Measurements from ENCODE around the gene BTBD2. TPM values are rescaled to one million over a fixed set of nuclear protein-coding genes. Genes with fewer than 3 reads are reported as not detected.

The BTBD2 gene
- total RNA-seq, 5 donors from 2014 or later (not counting 1 experiment from before 2014, with no cell fraction given): 52.2 to 79.8 (median 73.6) TPM

- H3K27me3 Mint-ChIP-seq: no peaks in the 10 kb centered on the region
- peak overlapping the region; percentile 61 to 72 for H3K27ac Mint-ChIP-seq
- H3K36me3 ChIP-seq (ENCODE audit: control insufficient read depth in 2 of 2, extremely low read depth in 1 of 2, insufficient read depth in 1 of 2, low read length in 1 of 2): peaks cover 7 to 32% of the 10 kb centered on the region in 2 donors
- CTCF ChIA-PET: no interaction called here
- H3K4me1 ChIP-seq (ENCODE audit: control insufficient read depth in 1 of 2, extremely low read depth in 1 of 2, insufficient read depth in 2 of 2, low read length in 2 of 2): peaks cover 8 to 32% of the 10 kb centered on the region in 2 experiments
- H3K9me3 Mint-ChIP-seq: no peaks in the 10 kb centered on the region
- H3K4me1 Mint-ChIP-seq: peaks cover 14 to 23% (median 22%) of the 10 kb centered on the region in 3 donors
- H3K4me3 ChIP-seq (ENCODE audit: control insufficient read depth in 1 of 2, extremely low read depth in 1 of 2, low read length in 1 of 2): peak overlapping the region in 1 of 2 donors; percentile 46
- ATAC-seq (replicated peaks in 1 of 4) (peak; percentile 56 to 68 (median 65)), DNase-seq (peak; percentile 12 to 66 (median 43))
- H3K36me3 Mint-ChIP-seq: peaks cover 7% of the 10 kb centered on the region
- POLR2A ChIA-PET: interaction anchor here in 1 of 2 donors (0.5 kb wide), 1 partner anchor 50 kb away, joined by 3 read pairs; no protein-coding TSS in a partner anchor
- WGBS (ENCODE audit: insufficient coverage): 36% methylated on average over 23 of the region's 26 CpGs
- no peaks in the 10 kb centered on the region for H3K9me3 ChIP-seq
- H3K27me3 ChIP-seq (replicated peaks in 1 of 2; ENCODE audit: control insufficient read depth in 2 of 2, extremely low read depth in 1 of 2, insufficient read depth in 2 of 2, low read length in 1 of 2): no peaks in the 10 kb centered on the region
- H3K4me3 Mint-ChIP-seq: peak overlapping the region; percentile 23 to 81 (median 41)
- H3K27ac ChIP-seq (ENCODE audit: low read length): peak overlapping the region; percentile 39
Observed at GRCh38 chr19:1967087-1967608, 48.4 kb downstream of the BTBD2 start.

DNA sequence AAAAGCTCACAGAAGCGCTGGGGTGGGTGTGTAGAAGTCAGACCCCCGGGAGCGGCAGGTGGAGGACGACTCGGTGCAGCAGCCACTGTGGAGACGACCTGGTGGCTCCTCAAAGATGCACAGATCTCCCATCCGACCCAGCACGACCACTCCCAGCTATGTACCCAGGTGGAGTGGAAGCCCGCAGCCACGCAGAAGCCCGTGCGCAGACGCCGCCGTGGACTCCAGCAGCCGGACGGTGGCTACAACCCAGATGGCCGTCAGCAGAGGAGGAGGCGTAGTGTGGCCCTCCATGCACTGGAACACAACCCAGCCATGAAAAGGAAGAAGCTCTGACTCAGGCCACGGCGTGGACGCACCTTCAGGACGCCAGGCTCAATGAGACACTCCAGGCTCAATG, 52.8 kb downstream of the BTBD2 start:
- ATAC-seq (replicated peaks in 1 of 4): no peak
- H3K4me1 ChIP-seq (ENCODE audit: control insufficient read depth in 1 of 2, extremely low read depth in 1 of 2, insufficient read depth in 2 of 2, low read length in 2 of 2): peaks cover 8 to 24% of the 10 kb centered on the region in 2 experiments
- CTCF ChIA-PET: no interaction called here
- no peak overlapping the region for H3K27ac ChIP-seq (ENCODE audit: low read length)
- no peak for DNase-seq
- Mint-ChIP-seq H3K4me3 (no peak overlapping the region), H3K9me3 (no peaks in the 10 kb centered on the region), H3K4me1 (peaks cover 20 to 28% (median 28%) of the 10 kb centered on the region in 3 donors), H3K36me3 (peaks cover 4% of the 10 kb centered on the region), H3K27me3 (no peaks in the 10 kb centered on the region), H3K27ac (no peak overlapping the region)
- no peaks in the 10 kb centered on the region for H3K9me3 ChIP-seq
- no peaks in the 10 kb centered on the region for H3K27me3 ChIP-seq (replicated peaks in 1 of 2; ENCODE audit: control insufficient read depth in 2 of 2, extremely low read depth in 1 of 2, insufficient read depth in 2 of 2, low read length in 1 of 2)
- H3K4me3 ChIP-seq (ENCODE audit: control insufficient read depth in 1 of 2, extremely low read depth in 1 of 2, low read length in 1 of 2): no peak overlapping the region
- POLR2A ChIA-PET: interaction anchor here in 1 of 2 donors (0.7 kb wide), 1 partner anchor 659 kb away, joined by 3 read pairs; no protein-coding TSS in a partner anchor
- WGBS (ENCODE audit: insufficient coverage): 99% methylated on average over 17 of the region's 23 CpGs
- H3K36me3 ChIP-seq (ENCODE audit: control insufficient read depth in 2 of 2, extremely low read depth in 1 of 2, insufficient read depth in 1 of 2, low read length in 1 of 2): peaks cover 0 to 11% of the 10 kb centered on the region in 2 donors

- ChIA-PET CTCF (no interaction called here), POLR2A (interaction anchor here in 1 of 2 donors (0.8 kb wide), 1 partner anchor 105 kb away, joined by 4 read pairs; no protein-coding TSS in a partner anchor)
- peak in 1 of 4 experiments; percentile 3 for ATAC-seq (replicated peaks in 1 of 4)
Observed at GRCh38 chr19:1961000-1961883, 54.3 kb downstream of the BTBD2 start.

GRCh38 chr19:1959928-1960589, 55.5 kb downstream of the BTBD2 start:
- WGBS (ENCODE audit: insufficient coverage): 95% methylated on average over 13 of the region's 32 CpGs
- Histone ChIP-seq H3K4me1 (ENCODE audit: control insufficient read depth in 1 of 2, extremely low read depth in 1 of 2, insufficient read depth in 2 of 2, low read length in 2 of 2) (peaks cover 0 to 28% of the 10 kb centered on the region in 2 experiments), H3K27ac (ENCODE audit: low read length) (no peak overlapping the region), H3K27me3 (replicated peaks in 1 of 2; ENCODE audit: control insufficient read depth in 2 of 2, extremely low read depth in 1 of 2, insufficient read depth in 2 of 2, low read length in 1 of 2) (no peaks in the 10 kb centered on the region), H3K36me3 (ENCODE audit: control insufficient read depth in 2 of 2, extremely low read depth in 1 of 2, insufficient read depth in 1 of 2, low read length in 1 of 2) (peaks cover 3 to 17% of the 10 kb centered on the region in 2 donors), H3K4me3 (ENCODE audit: control insufficient read depth in 1 of 2, extremely low read depth in 1 of 2, low read length in 1 of 2) (no peak overlapping the region), H3K9me3 (no peaks in the 10 kb centered on the region)
- Mint-ChIP-seq H3K4me1 (peaks cover 13 to 22% (median 22%) of the 10 kb centered on the region in 3 donors), H3K9me3 (no peaks in the 10 kb centered on the region), H3K27me3 (no peaks in the 10 kb centered on the region), H3K27ac (peak overlapping the region in 1 of 2 donors; percentile 23), H3K36me3 (peaks cover 4% of the 10 kb centered on the region), H3K4me3 (no peak overlapping the region)
- ChIA-PET POLR2A (no interaction called here), CTCF (no interaction called here)
- DNase-seq: no peak
- ATAC-seq (replicated peaks in 1 of 4): no peak

More at GRCh38 chr19:1961000-1961883, 54.3 kb downstream of the BTBD2 start:
- H3K27me3 Mint-ChIP-seq: no peaks in the 10 kb centered on the region
- H3K36me3 ChIP-seq (ENCODE audit: control insufficient read depth in 2 of 2, extremely low read depth in 1 of 2, insufficient read depth in 1 of 2, low read length in 1 of 2): peaks cover 3 to 14% of the 10 kb centered on the region in 2 donors
- H3K27ac ChIP-seq (ENCODE audit: low read length): no peak overlapping the region
- H3K9me3 ChIP-seq: no peaks in the 10 kb centered on the region
- no peaks in the 10 kb centered on the region for H3K27me3 ChIP-seq (replicated peaks in 1 of 2; ENCODE audit: control insufficient read depth in 2 of 2, extremely low read depth in 1 of 2, insufficient read depth in 2 of 2, low read length in 1 of 2)
- H3K4me3 Mint-ChIP-seq: no peak overlapping the region
- peaks cover 4% of the 10 kb centered on the region for H3K36me3 Mint-ChIP-seq
- no peak overlapping the region for H3K4me3 ChIP-seq (ENCODE audit: control insufficient read depth in 1 of 2, extremely low read depth in 1 of 2, low read length in 1 of 2)
- no peaks in the 10 kb centered on the region for H3K9me3 Mint-ChIP-seq
- no peak for DNase-seq
- peaks cover 2 to 26% of the 10 kb centered on the region in 2 experiments for H3K4me1 ChIP-seq (ENCODE audit: control insufficient read depth in 1 of 2, extremely low read depth in 1 of 2, insufficient read depth in 2 of 2, low read length in 2 of 2)
- H3K4me1 Mint-ChIP-seq: peaks cover 19 to 27% (median 25%) of the 10 kb centered on the region in 3 donors
- 95% methylated on average over 33 of the region's 42 CpGs for WGBS (ENCODE audit: insufficient coverage)
- H3K27ac Mint-ChIP-seq: no peak overlapping the region

DNA sequence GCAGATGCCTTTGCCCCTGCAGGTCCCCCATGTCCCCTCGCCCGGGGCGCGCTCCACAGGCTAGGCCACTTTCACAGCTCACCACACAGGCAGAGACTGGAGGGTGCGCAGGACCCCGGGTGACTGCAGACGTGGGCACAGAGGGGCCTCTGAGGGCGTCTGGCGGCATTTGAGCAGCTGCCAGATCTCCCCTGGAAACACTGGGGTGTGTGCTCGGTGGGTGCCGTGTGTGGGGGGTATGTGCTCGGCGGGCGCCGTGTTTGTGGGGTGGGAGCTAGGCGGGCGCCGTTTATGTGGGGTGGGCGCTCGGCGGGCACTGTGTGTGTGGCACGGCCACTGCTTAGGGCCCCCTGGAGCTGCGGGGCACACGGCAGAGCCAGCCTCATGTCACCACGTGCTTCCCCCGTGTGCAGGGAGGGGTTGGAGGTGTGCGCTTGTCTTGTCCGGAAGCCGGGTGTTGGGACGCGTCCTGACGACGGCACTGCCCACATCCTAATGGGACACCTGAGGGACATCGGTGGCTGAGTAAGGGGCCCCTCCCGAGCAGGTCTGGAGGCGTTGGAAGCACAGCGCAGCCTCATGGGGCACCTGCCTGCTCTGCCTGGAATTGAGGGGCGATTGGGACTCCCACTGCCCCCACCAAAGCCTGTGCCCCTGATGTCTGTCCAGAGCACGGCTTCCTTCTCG, 57.8 kb downstream of the BTBD2 start:
- Mint-ChIP-seq H3K4me3 (no peak overlapping the region), H3K27ac (no peak overlapping the region), H3K4me1 (peaks cover 13 to 22% (median 19%) of the 10 kb centered on the region in 3 donors), H3K36me3 (peaks cover 2% of the 10 kb centered on the region), H3K27me3 (no peaks in the 10 kb centered on the region), H3K9me3 (no peaks in the 10 kb centered on the region)
- peaks cover 0 to 52% of the 10 kb centered on the region in 2 experiments for H3K4me1 ChIP-seq (ENCODE audit: control insufficient read depth in 1 of 2, extremely low read depth in 1 of 2, insufficient read depth in 2 of 2, low read length in 2 of 2)
- no peaks in the 10 kb centered on the region for H3K27me3 ChIP-seq (replicated peaks in 1 of 2; ENCODE audit: control insufficient read depth in 2 of 2, extremely low read depth in 1 of 2, insufficient read depth in 2 of 2, low read length in 1 of 2)
- DNase-seq: no peak
- ChIA-PET CTCF (no interaction called here), POLR2A (no interaction called here)
- peak in 1 of 4 experiments; percentile 2 for ATAC-seq (replicated peaks in 1 of 4)
- H3K9me3 ChIP-seq: no peaks in the 10 kb centered on the region
- WGBS (ENCODE audit: insufficient coverage): 95% methylated on average over 23 of the region's 40 CpGs
- H3K36me3 ChIP-seq (ENCODE audit: control insufficient read depth in 2 of 2, extremely low read depth in 1 of 2, insufficient read depth in 1 of 2, low read length in 1 of 2): peaks cover 9 to 24% of the 10 kb centered on the region in 2 donors
- H3K4me3 ChIP-seq (ENCODE audit: control insufficient read depth in 1 of 2, extremely low read depth in 1 of 2, low read length in 1 of 2): no peak overlapping the region
- no peak overlapping the region for H3K27ac ChIP-seq (ENCODE audit: low read length)

Measured in T-cell (primary cell).